GM15510 (cell line): ENCODE results near the gene ELN.

ENCODE experiments used
- POLR2A ChIP-seq: IDR thresholded peaks from 3 replicates; pipeline ENCODE4 v1.6.1; 2011; ENCODE audit warnings: borderline replicate concordance; ENCODE audit not compliant: insufficient read length; ENCODE audit errors: extremely low read depth

The ELN gene

GRCh38 chr7:74027683-74028320, at the start of gene ELN:
Gene ELN (plus strand): TSS chr7:74028173. CDS start chr7:74028188, 15 bp downstream.
- no peak for TF ChIP-seq POLR2A

GRCh38 chr7:73978661-73979563, 49.1 kb upstream of the ELN start:
- no peak for TF ChIP-seq POLR2A

- TF ChIP-seq POLR2A: no peak
Measured at GRCh38 chr7:73980206-73980605, 47.8 kb upstream of the ELN start.

- no peak for TF ChIP-seq POLR2A
Measured at GRCh38 chr7:73981933-73982332, 46.0 kb upstream of the ELN start.

- TF ChIP-seq POLR2A: no peak
Measured at GRCh38 chr7:73983437-73984164, 44.4 kb upstream of the ELN start.

GRCh38 chr7:73984481-73985205, 43.3 kb upstream of the ELN start:
- TF ChIP-seq POLR2A: no peak

- no peak for TF ChIP-seq POLR2A
Measured at GRCh38 chr7:73985737-73986141, 42.2 kb upstream of the ELN start.

- TF ChIP-seq POLR2A: no peak
Measured at GRCh38 chr7:73986158-73986631, 41.8 kb upstream of the ELN start.

GRCh38 chr7:73987298-73987697, 40.7 kb upstream of the ELN start:
- no peak for TF ChIP-seq POLR2A

- no peak for TF ChIP-seq POLR2A
Measured at GRCh38 chr7:73988197-73988596, 39.8 kb upstream of the ELN start.

- TF ChIP-seq POLR2A: no peak
Measured at GRCh38 chr7:73991522-73992100, 36.4 kb upstream of the ELN start.

- no peak for TF ChIP-seq POLR2A
Measured at GRCh38 chr7:73992101-73992562, 35.8 kb upstream of the ELN start.

GRCh38 chr7:73994023-73994422, 34.0 kb upstream of the ELN start:
- TF ChIP-seq POLR2A: no peak

- TF ChIP-seq POLR2A: no peak
Measured at GRCh38 chr7:73994761-73995160, 33.2 kb upstream of the ELN start.

- TF ChIP-seq POLR2A: no peak
Measured at GRCh38 chr7:73995330-73995729, 32.6 kb upstream of the ELN start.
